ENCODE measurements around the gene PTPRM. TPM values are rescaled to one million over a fixed set of nuclear protein-coding genes. Genes with fewer than 3 reads are reported as not detected.

The PTPRM gene
- total and polyA plus RNA-seq, 2 of the 8 experiments (the other 6 are each of a cell fraction or from before 2014, with no cell fraction given), result 4.1 to 7.0 TPM

DNA sequence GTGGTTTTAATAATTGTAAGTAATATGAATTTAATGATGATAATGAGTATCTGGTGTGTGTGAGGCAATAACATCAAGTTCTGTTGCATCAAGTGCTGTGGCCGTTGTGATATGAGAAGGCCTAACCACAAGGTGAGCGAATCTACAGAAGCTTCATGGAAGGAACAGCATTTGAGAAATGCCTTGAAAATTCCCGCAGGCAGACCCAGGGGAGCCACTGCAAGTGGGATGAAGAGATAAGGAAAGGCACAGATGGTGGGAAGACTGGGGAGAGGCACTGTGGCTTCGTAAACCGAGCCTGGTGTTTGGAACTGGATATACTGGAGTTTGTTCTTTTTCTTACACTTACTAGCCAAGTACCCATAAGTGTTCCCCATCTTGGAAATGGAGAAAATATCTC is 357.5 kb downstream of the PTPRM start (continued):
- TF ChIP-seq, protein P1, sequence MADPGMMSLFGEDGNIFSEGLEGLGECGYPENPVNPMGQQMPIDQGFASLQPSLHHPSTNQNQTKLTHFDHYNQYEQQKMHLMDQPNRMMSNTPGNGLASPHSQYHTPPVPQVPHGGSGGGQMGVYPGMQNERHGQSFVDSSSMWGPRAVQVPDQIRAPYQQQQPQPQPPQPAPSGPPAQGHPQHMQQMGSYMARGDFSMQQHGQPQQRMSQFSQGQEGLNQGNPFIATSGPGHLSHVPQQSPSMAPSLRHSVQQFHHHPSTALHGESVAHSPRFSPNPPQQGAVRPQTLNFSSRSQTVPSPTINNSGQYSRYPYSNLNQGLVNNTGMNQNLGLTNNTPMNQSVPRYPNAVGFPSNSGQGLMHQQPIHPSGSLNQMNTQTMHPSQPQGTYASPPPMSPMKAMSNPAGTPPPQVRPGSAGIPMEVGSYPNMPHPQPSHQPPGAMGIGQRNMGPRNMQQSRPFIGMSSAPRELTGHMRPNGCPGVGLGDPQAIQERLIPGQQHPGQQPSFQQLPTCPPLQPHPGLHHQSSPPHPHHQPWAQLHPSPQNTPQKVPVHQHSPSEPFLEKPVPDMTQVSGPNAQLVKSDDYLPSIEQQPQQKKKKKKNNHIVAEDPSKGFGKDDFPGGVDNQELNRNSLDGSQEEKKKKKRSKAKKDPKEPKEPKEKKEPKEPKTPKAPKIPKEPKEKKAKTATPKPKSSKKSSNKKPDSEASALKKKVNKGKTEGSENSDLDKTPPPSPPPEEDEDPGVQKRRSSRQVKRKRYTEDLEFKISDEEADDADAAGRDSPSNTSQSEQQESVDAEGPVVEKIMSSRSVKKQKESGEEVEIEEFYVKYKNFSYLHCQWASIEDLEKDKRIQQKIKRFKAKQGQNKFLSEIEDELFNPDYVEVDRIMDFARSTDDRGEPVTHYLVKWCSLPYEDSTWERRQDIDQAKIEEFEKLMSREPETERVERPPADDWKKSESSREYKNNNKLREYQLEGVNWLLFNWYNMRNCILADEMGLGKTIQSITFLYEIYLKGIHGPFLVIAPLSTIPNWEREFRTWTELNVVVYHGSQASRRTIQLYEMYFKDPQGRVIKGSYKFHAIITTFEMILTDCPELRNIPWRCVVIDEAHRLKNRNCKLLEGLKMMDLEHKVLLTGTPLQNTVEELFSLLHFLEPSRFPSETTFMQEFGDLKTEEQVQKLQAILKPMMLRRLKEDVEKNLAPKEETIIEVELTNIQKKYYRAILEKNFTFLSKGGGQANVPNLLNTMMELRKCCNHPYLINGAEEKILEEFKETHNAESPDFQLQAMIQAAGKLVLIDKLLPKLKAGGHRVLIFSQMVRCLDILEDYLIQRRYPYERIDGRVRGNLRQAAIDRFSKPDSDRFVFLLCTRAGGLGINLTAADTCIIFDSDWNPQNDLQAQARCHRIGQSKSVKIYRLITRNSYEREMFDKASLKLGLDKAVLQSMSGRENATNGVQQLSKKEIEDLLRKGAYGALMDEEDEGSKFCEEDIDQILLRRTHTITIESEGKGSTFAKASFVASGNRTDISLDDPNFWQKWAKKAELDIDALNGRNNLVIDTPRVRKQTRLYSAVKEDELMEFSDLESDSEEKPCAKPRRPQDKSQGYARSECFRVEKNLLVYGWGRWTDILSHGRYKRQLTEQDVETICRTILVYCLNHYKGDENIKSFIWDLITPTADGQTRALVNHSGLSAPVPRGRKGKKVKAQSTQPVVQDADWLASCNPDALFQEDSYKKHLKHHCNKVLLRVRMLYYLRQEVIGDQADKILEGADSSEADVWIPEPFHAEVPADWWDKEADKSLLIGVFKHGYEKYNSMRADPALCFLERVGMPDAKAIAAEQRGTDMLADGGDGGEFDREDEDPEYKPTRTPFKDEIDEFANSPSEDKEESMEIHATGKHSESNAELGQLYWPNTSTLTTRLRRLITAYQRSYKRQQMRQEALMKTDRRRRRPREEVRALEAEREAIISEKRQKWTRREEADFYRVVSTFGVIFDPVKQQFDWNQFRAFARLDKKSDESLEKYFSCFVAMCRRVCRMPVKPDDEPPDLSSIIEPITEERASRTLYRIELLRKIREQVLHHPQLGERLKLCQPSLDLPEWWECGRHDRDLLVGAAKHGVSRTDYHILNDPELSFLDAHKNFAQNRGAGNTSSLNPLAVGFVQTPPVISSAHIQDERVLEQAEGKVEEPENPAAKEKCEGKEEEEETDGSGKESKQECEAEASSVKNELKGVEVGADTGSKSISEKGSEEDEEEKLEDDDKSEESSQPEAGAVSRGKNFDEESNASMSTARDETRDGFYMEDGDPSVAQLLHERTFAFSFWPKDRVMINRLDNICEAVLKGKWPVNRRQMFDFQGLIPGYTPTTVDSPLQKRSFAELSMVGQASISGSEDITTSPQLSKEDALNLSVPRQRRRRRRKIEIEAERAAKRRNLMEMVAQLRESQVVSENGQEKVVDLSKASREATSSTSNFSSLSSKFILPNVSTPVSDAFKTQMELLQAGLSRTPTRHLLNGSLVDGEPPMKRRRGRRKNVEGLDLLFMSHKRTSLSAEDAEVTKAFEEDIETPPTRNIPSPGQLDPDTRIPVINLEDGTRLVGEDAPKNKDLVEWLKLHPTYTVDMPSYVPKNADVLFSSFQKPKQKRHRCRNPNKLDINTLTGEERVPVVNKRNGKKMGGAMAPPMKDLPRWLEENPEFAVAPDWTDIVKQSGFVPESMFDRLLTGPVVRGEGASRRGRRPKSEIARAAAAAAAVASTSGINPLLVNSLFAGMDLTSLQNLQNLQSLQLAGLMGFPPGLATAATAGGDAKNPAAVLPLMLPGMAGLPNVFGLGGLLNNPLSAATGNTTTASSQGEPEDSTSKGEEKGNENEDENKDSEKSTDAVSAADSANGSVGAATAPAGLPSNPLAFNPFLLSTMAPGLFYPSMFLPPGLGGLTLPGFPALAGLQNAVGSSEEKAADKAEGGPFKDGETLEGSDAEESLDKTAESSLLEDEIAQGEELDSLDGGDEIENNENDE (IDR thresholded peaks at IDR 0.05; ENCODE audit: insufficient replicate concordance, low read length), result no peak
- no peak for TF ChIP-seq HDAC2 (IDR thresholded peaks at IDR 0.05; ENCODE audit: borderline replicate concordance in 1 of 2, low read depth in 2 of 2, low read length in 2 of 2)
- no peak for TF ChIP-seq CHD1 (IDR thresholded peaks at IDR 0.05; ENCODE audit: low read depth, low read length)
- no peak for TF ChIP-seq TAF1 (IDR thresholded peaks at IDR 0.05; ENCODE audit: low read depth, low read length)
- TF ChIP-seq, protein P2, sequence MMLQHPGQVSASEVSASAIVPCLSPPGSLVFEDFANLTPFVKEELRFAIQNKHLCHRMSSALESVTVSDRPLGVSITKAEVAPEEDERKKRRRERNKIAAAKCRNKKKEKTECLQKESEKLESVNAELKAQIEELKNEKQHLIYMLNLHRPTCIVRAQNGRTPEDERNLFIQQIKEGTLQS (IDR thresholded peaks at IDR 0.05; ENCODE audit: insufficient read depth, low read depth, low read length), result no peak
- TF ChIP-seq SIX5 (IDR thresholded peaks at IDR 0.05; ENCODE audit: low read depth, low read length), result no peak
- no peak for TF ChIP-seq POLR2AphosphoS5 (IDR thresholded peaks at IDR 0.05; ENCODE audit: low read depth, low read length)
- TF ChIP-seq SAP30 (IDR thresholded peaks at IDR 0.05; ENCODE audit: insufficient read depth, insufficient replicate concordance, low read length), result no peak
- TF ChIP-seq HDAC6 (IDR thresholded peaks at IDR 0.05; ENCODE audit: low read depth, low read length), result no peak
- TF ChIP-seq TCF12 (IDR thresholded peaks at IDR 0.05; ENCODE audit: low read depth, low read length), result no peak
- no peak for TF ChIP-seq NRF1 (IDR thresholded peaks at IDR 0.05; ENCODE audit: low read depth, low read length)
- TF ChIP-seq GABPA (IDR thresholded peaks at IDR 0.05; ENCODE audit: borderline replicate concordance, insufficient read depth, low read length), result no peak
